MCF 10A (cell line): ENCODE measurements around the gene FGFR2. TPM values are rescaled to one million over a fixed set of nuclear protein-coding genes. Genes with fewer than 3 reads are reported as not detected.

Experiments used
- BruUV-seq: library from RNA; stranded (reverse); fragments of 400-500 nt; replicated peaks from 2 replicates; lab custom pipeline; 2021; lab: Mats Ljungman, UMichigan
- CTCF ChIA-PET: fragments of 300-600 bp; sonication (Branson Sonifier 250); formaldehyde crosslinking; extraction: SDS; loops from one replicate; lab custom pipeline; 2021; ENCODE audit warnings: antibody characterized with exemption, inconsistent platforms; lab: Yijun Ruan, JAX
- POLR2A ChIA-PET: fragments of 300-600, 350-650 bp; sonication (Branson Sonifier 250); formaldehyde crosslinking; extraction: SDS; loops from one replicate; lab custom pipeline; 2020; ENCODE audit warnings: antibody characterized with exemption, inconsistent platforms; lab: Yijun Ruan, JAX
- DNase-seq: peaks from one replicate; pipeline ENCODE4 v3.0.0-alpha.2; 2018; ENCODE audit not compliant: unreplicated experiment
- H3K27ac Mint-ChIP-seq: one replicate; pipeline ENCODE4 v1.8.0; 2022; ENCODE audit warnings: mild to moderate bottlenecking, low read depth, mixed read lengths; ENCODE audit not compliant: unreplicated experiment
- H3K27me3 Mint-ChIP-seq: one replicate; pipeline ENCODE4 v1.8.0; 2022; ENCODE audit warnings: mixed read lengths; ENCODE audit not compliant: insufficient read depth, unreplicated experiment
- H3K36me3 Mint-ChIP-seq: one replicate; pipeline ENCODE4 v1.8.0; 2022; ENCODE audit warnings: mild to moderate bottlenecking, moderate library complexity, mixed read lengths; ENCODE audit not compliant: insufficient read depth, unreplicated experiment
- H3K4me1 Mint-ChIP-seq: one replicate; pipeline ENCODE4 v1.8.0; 2022; ENCODE audit warnings: mixed read lengths; ENCODE audit not compliant: insufficient read depth, unreplicated experiment
- H3K4me3 Mint-ChIP-seq: one replicate; pipeline ENCODE4 v1.8.0; 2022; ENCODE audit warnings: mild to moderate bottlenecking, moderate library complexity, mixed read lengths; ENCODE audit not compliant: unreplicated experiment
- H3K9me3 Mint-ChIP-seq: one replicate; pipeline ENCODE4 v1.8.0; 2022; ENCODE audit warnings: mixed read lengths; ENCODE audit not compliant: unreplicated experiment
- CTCF ChIP-seq: fragments of 200-600 bp; IDR thresholded peaks from one replicate; pipeline ENCODE4 v1.8.0; 2022; ENCODE audit warnings: antibody characterized with exemption, mild to moderate bottlenecking; ENCODE audit not compliant: unreplicated experiment
- intact Hi-C: fragments of 100-400 bp; cut with micrococcal nuclease; formaldehyde crosslinking; loops from 2 replicates; pipeline ENCODE4 v1.14.1; 2022
- total RNA-seq: library from RNA; stranded (reverse); gene quantifications from 2 replicates; pipeline ENCODE4 v1.2.3, GENCODE V29; 2022

Gene FGFR2
- total RNA-seq, 1 experiment from 2014 or later, result 2.7 TPM

- no peak for TF ChIP-seq CTCF
- H3K27me3 Mint-ChIP-seq, result no peaks in the 10 kb centered on the region
- H3K27ac Mint-ChIP-seq, result no peak overlapping the region
- ChIA-PET CTCF (no interaction called here), POLR2A (interaction anchor here (0.7 kb wide), 2 partner anchors 11 to 50 kb away, joined by 3 read pairs; no protein-coding TSS in a partner anchor)
- H3K4me3 Mint-ChIP-seq, result no peak overlapping the region
- no peak for DNase-seq
- BruUV-seq, result no TSS peak
- H3K4me1 Mint-ChIP-seq, result no peaks in the 10 kb centered on the region
- intact Hi-C loops, result no loop called here
- no peaks in the 10 kb centered on the region for H3K36me3 Mint-ChIP-seq
- H3K9me3 Mint-ChIP-seq, result no peaks in the 10 kb centered on the region
Observed at GRCh38 chr10:121503587-121504051, 94.6 kb downstream of the FGFR2 start.

- no peaks in the 10 kb centered on the region for H3K27me3 Mint-ChIP-seq
- BruUV-seq, result no TSS peak
- CTCF ChIA-PET, result interaction anchor here (1.0 kb wide), 1 partner anchor 415 kb away, joined by 3 read pairs; no protein-coding TSS in a partner anchor
- no peak for TF ChIP-seq CTCF
- H3K27ac Mint-ChIP-seq, result no peak overlapping the region
- intact Hi-C loops, result no loop called here
- POLR2A ChIA-PET, result interaction anchor here (0.9 kb wide), 1 partner anchor 12 kb away, joined by 3 read pairs; no protein-coding TSS in a partner anchor
- H3K36me3 Mint-ChIP-seq, result no peaks in the 10 kb centered on the region
- no peak for DNase-seq
- no peaks in the 10 kb centered on the region for H3K4me1 Mint-ChIP-seq
- no peaks in the 10 kb centered on the region for H3K9me3 Mint-ChIP-seq
- H3K4me3 Mint-ChIP-seq, result no peak overlapping the region
Observed at GRCh38 chr10:121501796-121502195, 96.4 kb downstream of the FGFR2 start.

GRCh38 chr10:121500701-121501332, 97.4 kb downstream of the FGFR2 start:
- DNase-seq, result no peak
- TF ChIP-seq CTCF, result no peak
- Mint-ChIP-seq H3K27ac (no peak overlapping the region), H3K4me3 (no peak overlapping the region), H3K27me3 (no peaks in the 10 kb centered on the region), H3K4me1 (no peaks in the 10 kb centered on the region), H3K9me3 (no peaks in the 10 kb centered on the region), H3K36me3 (no peaks in the 10 kb centered on the region)
- intact Hi-C loops, result no loop called here
- POLR2A ChIA-PET, result no interaction called here
- CTCF ChIA-PET, result no interaction called here
- no TSS peak for BruUV-seq

GRCh38 chr10:121497513-121498470, 100.5 kb downstream of the FGFR2 start:
- ChIA-PET CTCF (interaction anchor here (0.6 kb wide), 1 partner anchor 540 kb away, joined by 3 read pairs; no protein-coding TSS in a partner anchor), POLR2A (interaction anchor here (0.9 kb wide), 1 partner anchor 41 kb away, joined by 3 read pairs; no protein-coding TSS in a partner anchor)
- Mint-ChIP-seq H3K36me3 (no peaks in the 10 kb centered on the region), H3K27ac (no peak overlapping the region), H3K4me1 (no peaks in the 10 kb centered on the region), H3K4me3 (no peak overlapping the region), H3K27me3 (no peaks in the 10 kb centered on the region), H3K9me3 (no peaks in the 10 kb centered on the region)
- intact Hi-C loops, result no loop called here
- DNase-seq, result peak; percentile 6
- no TSS peak for BruUV-seq
- TF ChIP-seq CTCF, result no peak
